GM06990 (cell line): ENCODE measurements around the gene LRIT1.
"Not testable (repeated sequence)": the region's sequence is repeated elsewhere in the genome, so short reads cannot be mapped to it uniquely, and the experiment has no call there.

Experiments
- DNase-seq: peaks from one replicate; pipeline ENCODE4 v3.0.0-alpha.2; 2011; ENCODE audit not compliant: insufficient read length; ENCODE audit errors: extremely low read depth
- H3K27me3 ChIP-seq: replicated peaks from 2 replicates; pipeline ENCODE4 v1.6.0; 2011; ENCODE audit warnings: low read length; ENCODE audit not compliant: control insufficient read depth, insufficient read depth
- H3K36me3 ChIP-seq: 2 replicates; pipeline ENCODE4 v1.5.1; 2011; ENCODE audit warnings: low read length; ENCODE audit not compliant: control insufficient read depth, insufficient read depth
- H3K4me3 ChIP-seq: replicated peaks from 2 replicates; pipeline ENCODE4 v1.5.1; 2011; ENCODE audit warnings: low read depth, mild to moderate bottlenecking, control low read depth, low read length
- TF ChIP-seq, protein P1 (sequence below): IDR thresholded peaks from 2 replicates; pipeline ENCODE4 v1.5.1; 2011; ENCODE audit warnings: low read length, control low read depth, mild to moderate bottlenecking, inconsistent platforms; ENCODE audit not compliant: insufficient read depth, poor library complexity, severe bottlenecking

The LRIT1 gene

DNA sequence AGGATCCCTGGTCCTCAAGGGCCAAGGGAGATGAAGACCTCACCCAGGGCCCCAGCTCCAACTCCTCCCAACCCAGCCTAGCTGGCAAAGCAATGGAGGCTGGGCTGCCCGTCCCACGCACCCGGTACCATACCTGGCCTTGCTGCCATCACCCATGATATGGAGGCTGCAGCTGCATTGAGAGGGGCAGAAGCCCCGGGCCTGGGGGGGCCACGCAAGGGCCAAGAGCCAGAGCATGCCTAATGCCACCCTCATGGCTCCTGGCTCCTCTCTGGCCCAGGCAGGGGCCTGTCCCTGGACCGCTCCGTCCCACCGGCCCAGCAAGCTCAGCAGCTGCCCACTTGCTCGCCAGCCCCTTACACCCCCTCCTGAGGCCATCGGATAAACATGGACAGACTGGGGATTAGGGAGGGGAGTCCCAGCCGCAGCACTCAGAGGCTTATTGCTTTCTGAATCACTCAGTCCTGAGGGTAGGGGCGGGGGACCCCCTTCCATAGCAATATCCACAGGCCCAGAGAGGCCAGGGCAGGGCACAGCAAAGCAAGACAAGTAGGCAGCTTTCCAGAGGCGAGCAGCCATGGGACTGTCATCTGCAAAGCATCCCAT is at the start of gene LRIT1:
Gene LRIT1, minus strand, starts transcription at position 362 of the 606 bp plus-strand sequence. Its CDS starts 107 bp downstream, at position 255.
- no peak for DNase-seq
- TF ChIP-seq, protein P1, sequence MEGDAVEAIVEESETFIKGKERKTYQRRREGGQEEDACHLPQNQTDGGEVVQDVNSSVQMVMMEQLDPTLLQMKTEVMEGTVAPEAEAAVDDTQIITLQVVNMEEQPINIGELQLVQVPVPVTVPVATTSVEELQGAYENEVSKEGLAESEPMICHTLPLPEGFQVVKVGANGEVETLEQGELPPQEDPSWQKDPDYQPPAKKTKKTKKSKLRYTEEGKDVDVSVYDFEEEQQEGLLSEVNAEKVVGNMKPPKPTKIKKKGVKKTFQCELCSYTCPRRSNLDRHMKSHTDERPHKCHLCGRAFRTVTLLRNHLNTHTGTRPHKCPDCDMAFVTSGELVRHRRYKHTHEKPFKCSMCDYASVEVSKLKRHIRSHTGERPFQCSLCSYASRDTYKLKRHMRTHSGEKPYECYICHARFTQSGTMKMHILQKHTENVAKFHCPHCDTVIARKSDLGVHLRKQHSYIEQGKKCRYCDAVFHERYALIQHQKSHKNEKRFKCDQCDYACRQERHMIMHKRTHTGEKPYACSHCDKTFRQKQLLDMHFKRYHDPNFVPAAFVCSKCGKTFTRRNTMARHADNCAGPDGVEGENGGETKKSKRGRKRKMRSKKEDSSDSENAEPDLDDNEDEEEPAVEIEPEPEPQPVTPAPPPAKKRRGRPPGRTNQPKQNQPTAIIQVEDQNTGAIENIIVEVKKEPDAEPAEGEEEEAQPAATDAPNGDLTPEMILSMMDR, result no peak
- Histone ChIP-seq H3K27me3 (no peaks in the 10 kb centered on the region; the same call in 1 of the 2 replicates), H3K36me3 (no peaks in the 10 kb centered on the region), H3K4me3 (no peak within 1 kb of the TSS)

- no peak for DNase-seq
- 0 out of 2 replicates have a peak, but pooled peaks cover 1% of the 10 kb centered on the region for H3K27me3 ChIP-seq
- no peak overlapping the region for H3K4me3 ChIP-seq
- TF ChIP-seq, protein P1, result no peak
- no peaks in the 10 kb centered on the region for H3K36me3 ChIP-seq
These were observed 48.9 kb upstream of the LRIT1 start for GRCh38 chr10:84290235-84290634.

GRCh38 chr10:84289521-84290200 is 48.3 kb upstream of the LRIT1 start:
- TF ChIP-seq, protein P1, result no peak
- Histone ChIP-seq H3K36me3 (no peaks in the 10 kb centered on the region), H3K27me3 (0 out of 2 replicates have a peak, but pooled peaks cover 1% of the 10 kb centered on the region), H3K4me3 (no peak overlapping the region)
- DNase-seq, result no peak

DNA sequence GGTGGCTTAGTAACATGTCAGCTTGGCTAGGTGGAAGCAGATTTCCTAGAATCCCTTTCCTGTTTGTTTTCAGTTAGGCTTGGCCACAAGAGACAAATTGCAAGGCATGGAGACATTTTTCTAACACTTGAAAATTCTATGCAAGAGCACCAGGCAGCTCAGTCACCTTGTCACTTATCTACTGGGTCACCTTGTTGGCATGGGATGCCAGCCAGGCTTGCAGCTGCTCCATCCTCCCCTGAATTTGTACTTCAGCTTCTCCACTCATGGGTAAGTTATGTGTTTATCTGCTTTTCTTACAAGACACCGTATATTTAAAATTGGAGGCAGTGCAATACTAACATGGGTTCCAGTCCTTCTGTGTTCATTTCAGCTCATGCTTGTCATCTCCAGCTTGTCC is 46.8 kb upstream of the LRIT1 start:
- TF ChIP-seq, protein P1, result no peak
- no peak for DNase-seq
- Histone ChIP-seq H3K4me3 (no peak overlapping the region), H3K36me3 (no peaks in the 10 kb centered on the region), H3K27me3 (0 out of 2 replicates have a peak, but pooled peaks cover 1% of the 10 kb centered on the region)

- Histone ChIP-seq H3K27me3 (0 out of 2 replicates have a peak, but pooled peaks cover 1% of the 10 kb centered on the region), H3K4me3 (no peak overlapping the region), H3K36me3 (no peaks in the 10 kb centered on the region)
- TF ChIP-seq, protein P1, result no peak
- no peak for DNase-seq
These were observed 45.3 kb upstream of the LRIT1 start for GRCh38 chr10:84286695-84287094.

- H3K4me3 ChIP-seq, DNase-seq, H3K27me3 ChIP-seq, H3K36me3 ChIP-seq: not testable (repeated sequence)
These were observed 38.6 kb upstream of the LRIT1 start for GRCh38 chr10:84279876-84280475.
